Calu3 (cell line): Measurements from ENCODE around the gene TBPL1. TPM values are rescaled to one million over a fixed set of nuclear protein-coding genes. Genes with fewer than 3 reads are reported as not detected.

Experiments used
- BruUV-seq: library from RNA; stranded (reverse); fragments of 400-500 nt; replicated peaks from 2 replicates; lab custom pipeline; 2021; lab: Mats Ljungman, UMichigan
- CTCF ChIA-PET: fragments of 300-600 bp; sonication (Branson Sonifier 250); formaldehyde crosslinking; loops from one replicate; lab custom pipeline; 2022; ENCODE audit warnings: antibody characterized with exemption; lab: Charles Lee
- DNase-seq: peaks from one replicate; pipeline ENCODE4 v3.0.0; 2022
- H3K27ac Mint-ChIP-seq: one replicate; pipeline ENCODE4 v1.8.0; 2022; ENCODE audit warnings: mixed read lengths; ENCODE audit not compliant: unreplicated experiment
- H3K27me3 Mint-ChIP-seq: one replicate; pipeline ENCODE4 v1.8.0; 2022; ENCODE audit warnings: mixed read lengths; ENCODE audit not compliant: unreplicated experiment
- H3K36me3 Mint-ChIP-seq: one replicate; pipeline ENCODE4 v1.8.0; 2022; ENCODE audit warnings: mild to moderate bottlenecking, moderate library complexity, mixed read lengths; ENCODE audit not compliant: insufficient read depth, unreplicated experiment
- H3K4me1 Mint-ChIP-seq: one replicate; pipeline ENCODE4 v1.8.0; 2022; ENCODE audit warnings: mild to moderate bottlenecking, low read depth, mixed read lengths; ENCODE audit not compliant: unreplicated experiment
- H3K4me3 Mint-ChIP-seq: one replicate; pipeline ENCODE4 v1.8.0; 2022; ENCODE audit warnings: mild to moderate bottlenecking, low read depth, moderate library complexity, mixed read lengths; ENCODE audit not compliant: unreplicated experiment
- H3K9me3 Mint-ChIP-seq: one replicate; pipeline ENCODE4 v1.8.0; 2022; ENCODE audit warnings: low read depth, mixed read lengths; ENCODE audit not compliant: unreplicated experiment
- intact Hi-C: fragments of 100-400 bp; cut with micrococcal nuclease; formaldehyde crosslinking; loops from one replicate; pipeline ENCODE4 v1.10.0; 2022; ENCODE audit not compliant: unreplicated experiment
- total RNA-seq: library from RNA; stranded (reverse); gene quantifications from 2 replicates; pipeline ENCODE4 v1.2.3, GENCODE V29; 2022
- TF ChIP-seq, protein P1 (sequence below): fragments of 200-600 bp; IDR thresholded peaks from one replicate; pipeline ENCODE4 v1.8.0; 2022; ENCODE audit warnings: antibody characterized with exemption; ENCODE audit not compliant: unreplicated experiment

Gene TBPL1
- total RNA-seq, 1 experiment from 2014 or later, result 31.5 TPM

DNA sequence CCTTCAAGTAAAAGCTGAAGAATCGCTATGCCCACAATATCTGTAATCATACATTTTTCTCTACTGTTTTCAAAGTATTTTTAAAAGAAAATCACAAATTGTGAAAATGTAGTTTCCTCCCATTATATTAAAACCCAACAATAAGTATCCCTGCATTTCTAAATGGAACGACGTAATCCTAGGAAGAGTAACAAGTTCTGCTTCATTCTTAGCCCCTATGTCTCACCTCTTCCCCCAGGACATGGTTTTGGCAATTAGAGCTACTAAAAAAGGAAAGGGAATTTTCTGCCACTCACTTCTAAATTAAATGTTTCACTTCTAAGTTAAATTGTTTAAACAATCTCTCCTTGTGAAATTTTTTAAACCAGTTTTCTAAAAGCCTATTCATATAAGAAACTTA, 47.4 kb downstream of the TBPL1 start:
- no TSS peak for BruUV-seq
- H3K27ac Mint-ChIP-seq, result peak overlapping the region; percentile 36
- no peak overlapping the region for H3K4me3 Mint-ChIP-seq
- peaks cover 60% of the 10 kb centered on the region for H3K4me1 Mint-ChIP-seq
- intact Hi-C loops, result no loop called here
- H3K27me3 Mint-ChIP-seq, result no peaks in the 10 kb centered on the region
- H3K9me3 Mint-ChIP-seq, result no peaks in the 10 kb centered on the region
- DNase-seq, result no peak
- TF ChIP-seq, protein P1, sequence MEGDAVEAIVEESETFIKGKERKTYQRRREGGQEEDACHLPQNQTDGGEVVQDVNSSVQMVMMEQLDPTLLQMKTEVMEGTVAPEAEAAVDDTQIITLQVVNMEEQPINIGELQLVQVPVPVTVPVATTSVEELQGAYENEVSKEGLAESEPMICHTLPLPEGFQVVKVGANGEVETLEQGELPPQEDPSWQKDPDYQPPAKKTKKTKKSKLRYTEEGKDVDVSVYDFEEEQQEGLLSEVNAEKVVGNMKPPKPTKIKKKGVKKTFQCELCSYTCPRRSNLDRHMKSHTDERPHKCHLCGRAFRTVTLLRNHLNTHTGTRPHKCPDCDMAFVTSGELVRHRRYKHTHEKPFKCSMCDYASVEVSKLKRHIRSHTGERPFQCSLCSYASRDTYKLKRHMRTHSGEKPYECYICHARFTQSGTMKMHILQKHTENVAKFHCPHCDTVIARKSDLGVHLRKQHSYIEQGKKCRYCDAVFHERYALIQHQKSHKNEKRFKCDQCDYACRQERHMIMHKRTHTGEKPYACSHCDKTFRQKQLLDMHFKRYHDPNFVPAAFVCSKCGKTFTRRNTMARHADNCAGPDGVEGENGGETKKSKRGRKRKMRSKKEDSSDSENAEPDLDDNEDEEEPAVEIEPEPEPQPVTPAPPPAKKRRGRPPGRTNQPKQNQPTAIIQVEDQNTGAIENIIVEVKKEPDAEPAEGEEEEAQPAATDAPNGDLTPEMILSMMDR, result no peak
- H3K36me3 Mint-ChIP-seq, result peaks cover 6% of the 10 kb centered on the region
- CTCF ChIA-PET, result interaction anchor here (0.6 to 1.2 kb wide), 3 partner anchors 10 to 59 kb away, joined by 3 to 5 read pairs (median 5); no protein-coding TSS in a partner anchor

DNA sequence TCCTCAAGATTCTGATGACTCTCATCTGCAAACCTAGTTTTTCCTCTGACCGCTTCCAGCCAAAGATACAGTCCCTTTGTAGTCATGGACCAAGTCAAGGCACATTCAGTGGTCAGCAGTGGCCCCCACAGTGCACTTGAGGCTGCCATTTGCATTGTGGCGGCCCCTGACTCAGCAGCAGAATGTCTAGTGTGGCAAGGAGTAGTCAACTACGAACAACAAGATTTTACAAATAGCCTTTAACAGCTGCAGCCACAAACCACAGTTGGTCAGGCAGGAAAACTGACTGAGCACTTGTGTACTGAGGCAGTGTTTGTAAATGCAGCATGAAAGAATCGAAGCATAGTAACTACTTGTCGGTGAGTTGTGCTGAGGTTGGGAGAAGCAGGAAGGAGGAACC, 49.8 kb downstream of the TBPL1 start:
- CTCF ChIA-PET, result no interaction called here
- BruUV-seq, result no TSS peak
- intact Hi-C loops, result no loop called here
- Mint-ChIP-seq H3K4me3 (no peak overlapping the region), H3K36me3 (peaks cover 14% of the 10 kb centered on the region), H3K27me3 (no peaks in the 10 kb centered on the region), H3K4me1 (peaks cover 74% of the 10 kb centered on the region), H3K9me3 (no peaks in the 10 kb centered on the region), H3K27ac (no peak overlapping the region)
- TF ChIP-seq, protein P1, result no peak
- DNase-seq, result no peak

DNA sequence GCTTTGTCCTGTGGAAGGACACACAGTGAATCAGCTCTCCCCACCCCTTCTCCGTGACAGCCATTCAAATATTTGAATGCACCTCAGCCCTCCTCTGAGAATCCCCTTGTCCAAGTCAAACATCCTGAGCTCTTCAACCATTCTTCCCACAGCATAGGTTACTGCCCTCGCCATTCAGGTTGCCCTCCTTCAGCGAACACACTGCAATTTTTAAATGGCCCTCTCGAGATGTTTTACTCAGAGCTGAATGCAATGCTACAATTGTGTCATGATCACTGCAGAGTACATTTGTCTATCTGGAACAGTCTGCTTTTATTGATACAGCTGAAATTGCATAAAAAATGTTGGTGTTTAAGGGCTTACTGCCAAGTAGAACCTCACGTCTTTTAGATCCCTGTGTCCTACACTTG, 50.5 kb downstream of the TBPL1 start:
- Mint-ChIP-seq H3K9me3 (no peaks in the 10 kb centered on the region), H3K4me1 (peaks cover 74% of the 10 kb centered on the region), H3K27ac (no peak overlapping the region), H3K4me3 (no peak overlapping the region), H3K27me3 (no peaks in the 10 kb centered on the region), H3K36me3 (peaks cover 14% of the 10 kb centered on the region)
- no TSS peak for BruUV-seq
- intact Hi-C loops, result no loop called here
- CTCF ChIA-PET, result no interaction called here
- TF ChIP-seq, protein P1, result no peak
- DNase-seq, result no peak

DNA sequence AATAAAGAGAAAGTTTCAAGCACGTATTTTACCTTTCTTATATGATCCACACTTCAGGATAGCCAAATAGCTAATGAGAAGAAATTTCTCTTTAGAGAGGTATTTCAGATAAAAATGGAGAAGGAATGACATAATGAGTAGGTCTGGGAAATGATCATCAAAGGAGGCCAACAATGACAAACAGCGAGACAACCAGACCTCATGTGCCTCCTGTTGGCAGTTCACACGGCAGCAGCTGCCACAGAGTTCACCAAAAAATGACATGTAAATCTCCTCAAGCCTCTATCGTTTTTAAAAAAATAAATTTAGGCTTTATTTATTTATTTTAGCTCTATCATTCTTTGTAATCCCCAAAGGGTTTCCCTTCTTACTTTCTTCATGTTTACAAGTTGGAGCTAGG, 51.7 kb downstream of the TBPL1 start:
- Mint-ChIP-seq H3K27ac (no peak overlapping the region), H3K4me1 (peaks cover 65% of the 10 kb centered on the region), H3K27me3 (no peaks in the 10 kb centered on the region), H3K36me3 (peaks cover 14% of the 10 kb centered on the region), H3K4me3 (no peak overlapping the region), H3K9me3 (no peaks in the 10 kb centered on the region)
- intact Hi-C loops, result no loop called here
- no TSS peak for BruUV-seq
- DNase-seq, result no peak
- CTCF ChIA-PET, result interaction anchor here (0.5 kb wide), 1 partner anchor 57 kb away, joined by 5 read pairs; no protein-coding TSS in a partner anchor
- TF ChIP-seq, protein P1, result no peak
